Right renal cortex interstitium (tissue), 3 donors: ENCODE measurements around the gene COA4. TPM values are rescaled to one million over a fixed set of nuclear protein-coding genes. Genes with fewer than 3 reads are reported as not detected.
"Not testable (repeated sequence)": the region's sequence is repeated elsewhere in the genome, so short reads cannot be mapped to it uniquely, and the experiment has no call there.

Source experiments
- DNase-seq, 3 donors: peaks; one replicate each; pipeline ENCODE4 v3.0.0-alpha.2; 2013; ENCODE audit warnings: low read depth in 3 of 3, low spot score in 2 of 3
- polyA plus RNA-seq, 3 donors: library from polyadenylated mRNA; unstranded; fragments of 120-200 nt; gene quantifications; one replicate each; pipeline ENCODE4 v1.2.1, GENCODE V29; 2013; ENCODE audit not compliant: insufficient read length in 3 of 3

The COA4 gene
- polyA plus RNA-seq, result 10 to 100 TPM; 65.5 to 73.4 (median 70.8) TPM

- DNase-seq, result peak; percentile 89 to 95 (median 94)
Observed at GRCh38 chr11:73876424-73877310, at the start of gene COA4, which contains the start of gene PAAF1. Gene COA4 (minus strand): TSS chr11:73876846. CDS start chr11:73873378, 3,468 bp downstream. Gene PAAF1 (plus strand): TSS chr11:73876999. CDS start chr11:73877022, 23 bp downstream.

- DNase-seq, result no peak
Observed at GRCh38 chr11:73921180-73921579, 44.5 kb upstream of the COA4 start.

- no peak for DNase-seq
Observed at GRCh38 chr11:73916435-73916834, 39.8 kb upstream of the COA4 start.

- no peak for DNase-seq
Observed at GRCh38 chr11:73914284-73914683, 37.6 kb upstream of the COA4 start.

- DNase-seq, result no peak
Observed at GRCh38 chr11:73913472-73913871, 36.8 kb upstream of the COA4 start.

GRCh38 chr11:73912026-73912425 lies 35.4 kb upstream of the COA4 start:
- no peak for DNase-seq

GRCh38 chr11:73907191-73907590 lies 30.5 kb upstream of the COA4 start:
- no peak for DNase-seq

- DNase-seq, result no peak
Observed at GRCh38 chr11:73902303-73902702, 25.7 kb upstream of the COA4 start.

GRCh38 chr11:73894725-73895335 lies 18.2 kb upstream of the COA4 start:
- no peak for DNase-seq

- DNase-seq, result no peak
Observed at GRCh38 chr11:73893041-73893440, 16.4 kb upstream of the COA4 start.

- no peak for DNase-seq
Observed at GRCh38 chr11:73889536-73889935, 12.9 kb upstream of the COA4 start.

GRCh38 chr11:73889019-73889418 lies 12.4 kb upstream of the COA4 start:
- DNase-seq, result no peak

- no peak for DNase-seq
Observed at GRCh38 chr11:73888244-73888643, 11.6 kb upstream of the COA4 start.

GRCh38 chr11:73883856-73884255 lies 7.2 kb upstream of the COA4 start:
- no peak for DNase-seq

- DNase-seq, result not testable (repeated sequence)
Observed at GRCh38 chr11:73880449-73880848, 3.8 kb upstream of the COA4 start.

- no peak for DNase-seq
Observed at GRCh38 chr11:73878771-73879170, 2.1 kb upstream of the COA4 start.

GRCh38 chr11:73875840-73876239 lies 806 bp downstream of the COA4 start:
- DNase-seq, result no peak

GRCh38 chr11:73875380-73875779 lies 1.3 kb downstream of the COA4 start:
- no peak for DNase-seq

- DNase-seq, result no peak
Observed at GRCh38 chr11:73872749-73873357, 3.8 kb downstream of the COA4 start.

- DNase-seq, result no peak
Observed at GRCh38 chr11:73870261-73870660, 6.4 kb downstream of the COA4 start.

GRCh38 chr11:73869332-73869949 lies 7.2 kb downstream of the COA4 start:
- DNase-seq, result no peak
